ENCODE data around the gene CCNY.
A peak's percentile ranks its signal among the peaks of the same experiment; 100 is the strongest.

Gene CCNY

GRCh38 chr10:35434533-35434932 is 98.2 kb downstream of the CCNY start:
- DNase-seq = no peak

GRCh38 chr10:35435824-35436223 is 99.5 kb downstream of the CCNY start:
- DNase-seq = no peak

DNA sequence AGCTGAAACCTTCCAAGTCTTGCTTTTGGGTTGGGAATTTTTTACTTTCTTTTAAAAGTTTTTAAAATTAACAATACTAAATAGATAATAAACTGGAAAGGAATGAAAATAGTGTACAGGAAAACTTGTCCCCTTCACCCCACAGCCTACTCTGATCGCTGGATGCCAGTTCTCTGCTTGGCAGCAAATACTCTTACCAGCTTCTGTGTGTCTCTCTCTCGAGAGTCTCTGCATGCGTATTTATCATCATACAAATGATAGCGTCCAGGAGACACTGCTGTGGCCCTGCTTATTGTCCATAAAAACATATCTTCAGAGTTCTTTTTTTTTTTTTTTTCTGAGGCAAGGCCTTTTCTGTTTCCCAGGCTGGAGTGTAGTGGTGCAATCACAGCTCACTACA is 101.5 kb downstream of the CCNY start:
- no peak for DNase-seq

DNA sequence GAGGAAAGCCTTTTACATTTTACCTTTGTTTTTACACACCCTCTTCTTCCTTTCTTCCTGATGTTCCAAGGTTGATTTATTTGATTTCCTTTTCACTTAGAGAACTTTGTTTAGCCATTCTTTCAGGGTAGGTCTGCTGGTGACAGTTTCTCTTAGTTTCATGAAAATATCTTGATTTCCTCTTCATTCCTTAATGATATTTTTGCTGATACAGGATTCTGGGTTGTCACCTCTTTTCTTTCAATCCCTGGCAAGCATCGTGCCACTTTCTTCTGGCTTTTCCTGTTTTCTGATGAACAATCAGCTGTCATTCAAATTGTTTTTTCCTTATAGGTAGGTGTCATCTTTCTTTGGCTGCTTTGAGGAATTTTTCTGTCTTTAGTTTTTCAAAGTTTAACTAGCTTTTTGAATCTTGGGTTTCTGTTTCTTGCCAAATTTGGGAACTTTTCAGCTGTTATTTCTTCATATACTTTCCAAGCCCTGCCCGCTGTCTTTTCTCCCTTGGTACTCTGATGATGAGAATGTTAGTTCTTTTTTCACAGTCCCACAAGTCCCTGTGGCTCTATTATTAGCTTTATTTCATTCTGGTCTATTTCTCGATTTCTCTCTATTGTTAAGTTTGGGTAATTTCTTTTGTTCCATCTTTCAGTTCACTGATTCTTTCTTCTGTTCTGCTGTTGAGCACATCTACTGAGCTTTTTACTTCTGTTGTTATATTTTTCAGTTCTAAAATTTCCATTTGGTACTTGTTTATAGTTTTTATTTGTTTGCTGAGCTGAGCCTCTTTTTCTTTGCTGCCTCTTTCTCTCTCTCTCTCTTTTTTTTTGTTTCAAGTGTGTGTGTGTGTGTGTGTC is 102.6 kb downstream of the CCNY start:
- no peak for DNase-seq

- DNase-seq = no peak
Observed at GRCh38 chr10:35440016-35440415, 103.7 kb downstream of the CCNY start.

DNA sequence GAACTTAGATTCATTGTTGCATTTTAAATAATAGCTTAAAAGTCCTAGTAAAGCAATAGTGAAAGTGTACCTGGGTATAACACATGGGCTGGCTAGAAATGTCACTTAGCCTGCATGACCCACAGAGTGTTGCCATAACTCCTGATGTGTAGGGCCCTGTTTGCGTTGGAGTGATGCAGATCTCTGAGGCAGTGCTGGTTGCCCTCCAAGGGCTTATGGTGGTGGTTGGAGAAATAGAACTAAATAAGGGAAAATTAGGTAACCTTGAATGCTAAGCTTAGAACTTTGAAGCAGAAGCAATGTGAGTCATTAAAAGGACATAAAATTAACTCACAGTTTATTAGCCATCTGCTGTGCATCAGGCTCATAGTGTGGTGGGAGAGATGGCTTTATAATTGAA is 105.7 kb downstream of the CCNY start:
- no peak for DNase-seq

DNA sequence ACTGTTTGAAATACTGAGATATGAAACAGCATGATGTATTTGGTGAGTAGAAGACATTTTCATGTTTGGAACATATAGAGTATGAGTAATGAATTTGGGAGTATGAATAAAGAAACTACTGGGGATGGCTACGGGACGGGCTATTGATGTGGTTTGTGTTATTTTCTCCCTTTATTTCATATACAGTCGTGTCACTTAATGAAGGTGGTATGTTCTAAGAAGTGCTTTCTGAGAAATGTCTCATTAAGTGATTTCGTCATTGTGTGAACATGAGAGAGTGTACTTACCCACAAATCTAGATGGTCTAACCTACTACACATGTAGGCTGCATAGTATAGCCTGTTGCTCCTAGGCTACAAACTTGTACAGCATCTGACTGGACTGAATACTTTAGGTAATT is 106.3 kb downstream of the CCNY start:
- DNase-seq = peak in 1 of 2 donors; percentile 31

GRCh38 chr10:35443858-35444257 is 107.5 kb downstream of the CCNY start:
- DNase-seq = no peak

GRCh38 chr10:35445150-35445884 is 109.0 kb downstream of the CCNY start:
- DNase-seq = no peak

- DNase-seq = no peak
Observed at GRCh38 chr10:35446439-35446838, 110.1 kb downstream of the CCNY start.

- no peak for DNase-seq
Observed at GRCh38 chr10:35447693-35448407, 111.5 kb downstream of the CCNY start.

GRCh38 chr10:35448687-35449662 is 112.7 kb downstream of the CCNY start:
- DNase-seq = no peak

GRCh38 chr10:35449944-35450343 is 113.6 kb downstream of the CCNY start:
- no peak for DNase-seq

DNA sequence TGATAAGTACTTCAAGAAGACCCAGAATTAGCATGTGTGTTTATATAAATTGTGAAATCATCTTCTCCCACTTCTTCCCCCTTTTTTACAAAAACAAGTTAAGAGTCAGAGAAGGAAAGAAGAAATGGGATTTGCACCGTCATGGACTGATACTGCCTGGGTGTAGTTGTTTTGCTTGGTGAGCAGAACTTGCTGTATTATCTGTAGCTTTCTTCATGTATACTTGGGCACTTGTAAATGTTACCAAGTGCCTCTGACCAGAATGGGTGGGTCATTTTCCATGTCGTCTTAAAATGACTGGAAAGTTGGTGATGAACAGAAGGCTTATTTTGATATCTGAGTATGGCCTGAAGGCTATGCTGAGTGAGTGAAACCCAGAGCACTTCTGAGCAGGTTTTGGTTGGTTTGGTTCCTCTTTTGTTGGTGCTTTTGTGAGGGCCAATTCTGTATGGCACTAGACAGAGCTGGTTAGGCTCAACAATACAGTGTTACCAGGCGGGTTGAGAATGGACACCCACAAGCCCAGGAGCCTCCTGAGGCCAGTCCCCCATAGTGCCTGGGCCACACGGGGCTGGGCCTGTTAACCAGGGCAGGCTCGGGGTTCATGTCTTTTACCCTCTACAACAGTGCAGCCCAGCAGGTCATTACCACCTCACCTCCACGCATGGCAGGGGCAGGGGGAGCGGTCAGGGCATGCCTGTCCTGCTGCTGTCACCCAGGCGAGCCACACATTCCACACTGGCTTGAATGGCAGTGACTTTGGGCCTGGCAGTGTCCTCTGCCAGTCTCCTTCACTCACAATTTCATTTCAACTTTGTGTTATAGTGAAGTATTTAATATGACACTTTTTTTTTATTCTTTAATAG is 115.1 kb downstream of the CCNY start:
- DNase-seq = no peak

DNA sequence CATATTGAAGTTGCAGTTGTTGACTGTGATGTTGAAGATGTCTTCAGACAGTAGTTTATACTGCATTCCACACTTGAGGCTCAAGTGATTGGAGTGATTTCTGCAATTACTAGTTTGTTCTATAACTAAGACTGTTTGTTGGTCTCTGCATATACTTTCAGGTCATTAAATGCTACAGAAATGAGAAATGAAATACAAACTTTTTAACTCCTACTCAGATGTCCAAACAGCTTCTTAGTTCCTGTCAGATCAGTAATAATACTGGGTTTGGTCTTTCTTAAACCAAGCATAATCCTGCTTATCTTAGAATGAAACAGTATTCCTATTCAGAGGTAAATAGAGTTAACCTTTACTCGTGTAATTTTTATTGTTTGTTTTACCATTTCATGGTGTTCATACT is 115.9 kb downstream of the CCNY start:
- DNase-seq = no peak

- DNase-seq = no peak
Observed at GRCh38 chr10:35452847-35453246, 116.5 kb downstream of the CCNY start.

DNA sequence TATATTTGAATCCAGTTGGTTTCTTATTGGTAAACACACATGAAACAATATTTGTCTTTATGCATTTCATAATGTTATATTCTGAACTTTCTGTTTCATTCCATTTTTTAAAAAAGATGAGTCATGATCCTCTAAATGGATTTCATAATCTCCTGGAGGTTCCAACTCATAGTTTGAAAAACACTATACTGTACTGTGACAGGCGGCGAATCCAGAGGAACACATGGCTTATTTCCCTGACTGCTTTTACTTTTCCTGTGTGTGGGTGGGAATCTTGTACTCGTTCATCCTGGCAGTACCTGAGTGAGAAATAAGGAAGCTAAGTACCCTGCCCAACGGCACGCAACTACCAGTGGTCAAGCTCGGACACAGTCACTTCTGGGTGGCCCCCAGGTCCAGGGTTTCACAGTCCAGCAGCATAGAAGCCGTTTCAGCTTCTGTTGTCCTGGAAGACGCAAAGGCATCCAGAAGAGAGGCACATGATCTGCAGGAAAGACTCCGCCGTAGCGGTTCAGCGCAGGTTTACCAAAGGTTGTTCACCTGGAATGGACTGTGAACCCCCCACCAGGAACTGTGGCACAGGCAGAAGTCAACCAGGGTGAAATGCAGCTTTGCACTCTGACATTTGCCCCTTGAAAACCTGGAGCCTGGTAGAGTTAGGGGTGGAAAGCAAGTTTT is 117.7 kb downstream of the CCNY start:
- DNase-seq = no peak

- DNase-seq = no peak
Observed at GRCh38 chr10:35456153-35456720, 119.9 kb downstream of the CCNY start.

- no peak for DNase-seq
Observed at GRCh38 chr10:35456784-35457183, 120.5 kb downstream of the CCNY start.
